Stomach smooth muscle (tissue), 2 donors: Measurements from ENCODE around the gene MARS1.

Source experiments
- H3K27ac ChIP-seq: one replicate; pipeline ENCODE4 v1.7.0; 2013; ENCODE audit warnings: mild to moderate bottlenecking, low read length, inconsistent platforms
- H3K27me3 ChIP-seq, 2 donors: one replicate each; pipeline ENCODE4 v1.7.0; 2013; ENCODE audit warnings: low read length in 2 of 2; ENCODE audit not compliant: insufficient read depth in 2 of 2, control insufficient read depth in 1 of 2
- H3K36me3 ChIP-seq, 2 donors: one replicate each; pipeline ENCODE4 v1.7.0; 2013; ENCODE audit warnings: low read length in 2 of 2; ENCODE audit not compliant: control insufficient read depth in 2 of 2, insufficient read depth in 2 of 2
- H3K4me1 ChIP-seq: one replicate; pipeline ENCODE4 v1.7.0; 2013; ENCODE audit warnings: low read length; ENCODE audit not compliant: control insufficient read depth, insufficient read depth
- H3K4me3 ChIP-seq, 2 donors: one replicate each; pipeline ENCODE4 v1.7.0; 2013; ENCODE audit warnings: low read length in 2 of 2
- H3K9ac ChIP-seq, 2 donors: one replicate each; pipeline ENCODE4 v1.7.0; 2013; ENCODE audit warnings: low read length in 2 of 2, mild to moderate bottlenecking in 1 of 2
- H3K9me3 ChIP-seq, 2 donors: one replicate each; pipeline ENCODE4 v1.7.0; 2013; ENCODE audit warnings: low read length in 2 of 2; ENCODE audit not compliant: control insufficient read depth in 2 of 2
- donor health status: healthy.
- donor health status: Pancreatic carcinoma.

The MARS1 gene

GRCh38 chr12:57465030-57465746 lies 22.7 kb upstream of the MARS1 start:
- Histone ChIP-seq H3K4me1 (peaks cover 21% of the 10 kb centered on the region), H3K9ac (no peak overlapping the region), H3K27me3 (peaks cover 8% of the 10 kb centered on the region in 2 donors), H3K4me3 (no peak overlapping the region), H3K9me3 (no peaks in the 10 kb centered on the region), H3K27ac (no peak overlapping the region), H3K36me3 (no peaks in the 10 kb centered on the region)

GRCh38 chr12:57465747-57466505 lies 21.9 kb upstream of the MARS1 start:
- H3K27me3 ChIP-seq, result peaks cover 5 to 6% of the 10 kb centered on the region in 2 donors
- no peaks in the 10 kb centered on the region for H3K36me3 ChIP-seq
- H3K4me1 ChIP-seq, result peaks cover 15% of the 10 kb centered on the region

GRCh38 chr12:57467212-57467874 lies 20.5 kb upstream of the MARS1 start:
- H3K4me3 ChIP-seq, result no peak overlapping the region
- peaks cover 4 to 5% of the 10 kb centered on the region in 2 donors for H3K27me3 ChIP-seq
- no peak overlapping the region for H3K27ac ChIP-seq
- peaks cover 7% of the 10 kb centered on the region for H3K4me1 ChIP-seq
- no peak overlapping the region for H3K9ac ChIP-seq
- H3K36me3 ChIP-seq, result no peaks in the 10 kb centered on the region
- no peaks in the 10 kb centered on the region for H3K9me3 ChIP-seq

More at GRCh38 chr12:57465747-57466505, 21.9 kb upstream of the MARS1 start:
- H3K4me3 ChIP-seq, result no peak overlapping the region
- no peak overlapping the region for H3K9ac ChIP-seq
- H3K27ac ChIP-seq, result no peak overlapping the region
- no peaks in the 10 kb centered on the region for H3K9me3 ChIP-seq

DNA sequence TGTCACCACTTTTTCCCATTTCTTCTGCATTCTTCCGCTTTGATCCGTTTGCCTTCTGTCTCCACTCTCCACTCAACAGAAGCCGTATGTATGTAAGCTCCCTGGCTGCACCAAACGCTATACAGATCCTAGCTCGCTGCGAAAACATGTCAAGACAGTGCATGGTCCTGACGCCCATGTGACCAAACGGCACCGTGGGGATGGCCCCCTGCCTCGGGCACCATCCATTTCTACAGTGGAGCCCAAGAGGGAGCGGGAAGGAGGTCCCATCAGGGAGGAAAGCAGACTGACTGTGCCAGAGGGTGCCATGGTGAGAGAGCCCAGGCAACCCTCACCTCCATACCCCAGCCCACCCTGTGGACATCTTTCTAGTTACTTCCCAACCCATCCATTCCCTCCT lies 20.0 kb upstream of the MARS1 start:
- Histone ChIP-seq H3K36me3 (no peaks in the 10 kb centered on the region), H3K4me3 (no peak overlapping the region), H3K27me3 (peaks cover 5 to 10% of the 10 kb centered on the region in 2 donors), H3K9ac (no peak overlapping the region), H3K9me3 (no peaks in the 10 kb centered on the region), H3K27ac (no peak overlapping the region), H3K4me1 (peaks cover 1% of the 10 kb centered on the region)

DNA sequence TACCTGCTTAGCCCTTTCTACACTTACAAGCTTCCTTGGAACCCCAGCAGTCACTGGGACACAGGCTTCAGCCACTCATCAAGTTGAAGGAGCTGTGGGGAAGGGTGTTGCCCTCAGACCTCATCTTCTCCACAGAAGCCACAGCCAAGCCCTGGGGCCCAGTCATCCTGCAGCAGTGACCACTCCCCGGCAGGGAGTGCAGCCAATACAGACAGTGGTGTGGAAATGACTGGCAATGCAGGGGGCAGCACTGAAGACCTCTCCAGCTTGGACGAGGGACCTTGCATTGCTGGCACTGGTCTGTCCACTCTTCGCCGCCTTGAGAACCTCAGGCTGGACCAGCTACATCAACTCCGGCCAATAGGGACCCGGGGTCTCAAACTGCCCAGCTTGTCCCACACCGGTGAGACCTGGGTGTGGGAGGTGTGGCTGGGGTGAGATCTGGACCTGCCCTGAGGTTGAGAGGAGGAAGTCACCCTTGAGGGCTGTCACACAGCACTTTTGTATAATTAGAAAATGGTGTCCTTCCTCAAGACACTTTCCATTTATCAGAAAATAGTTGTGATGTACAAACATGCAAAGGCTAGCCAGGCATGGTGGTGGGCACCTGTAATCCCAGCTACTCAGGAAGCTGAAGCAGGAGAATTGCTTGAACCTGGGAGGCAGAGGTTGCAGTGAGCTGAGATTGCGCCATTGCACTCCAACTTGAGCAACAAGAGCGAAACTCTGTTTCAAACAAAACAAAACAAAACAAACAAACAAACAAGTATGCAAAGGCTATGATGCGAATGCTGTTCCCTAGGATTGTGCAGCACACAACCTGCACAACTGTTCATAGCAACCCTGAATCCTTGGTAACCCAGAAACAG lies 18.3 kb upstream of the MARS1 start:
- Histone ChIP-seq H3K27me3 (peaks cover 13 to 15% of the 10 kb centered on the region in 2 donors), H3K4me3 (no peak overlapping the region), H3K9ac (no peak overlapping the region), H3K4me1 (no peaks in the 10 kb centered on the region), H3K27ac (no peak overlapping the region), H3K36me3 (no peaks in the 10 kb centered on the region), H3K9me3 (no peaks in the 10 kb centered on the region)

DNA sequence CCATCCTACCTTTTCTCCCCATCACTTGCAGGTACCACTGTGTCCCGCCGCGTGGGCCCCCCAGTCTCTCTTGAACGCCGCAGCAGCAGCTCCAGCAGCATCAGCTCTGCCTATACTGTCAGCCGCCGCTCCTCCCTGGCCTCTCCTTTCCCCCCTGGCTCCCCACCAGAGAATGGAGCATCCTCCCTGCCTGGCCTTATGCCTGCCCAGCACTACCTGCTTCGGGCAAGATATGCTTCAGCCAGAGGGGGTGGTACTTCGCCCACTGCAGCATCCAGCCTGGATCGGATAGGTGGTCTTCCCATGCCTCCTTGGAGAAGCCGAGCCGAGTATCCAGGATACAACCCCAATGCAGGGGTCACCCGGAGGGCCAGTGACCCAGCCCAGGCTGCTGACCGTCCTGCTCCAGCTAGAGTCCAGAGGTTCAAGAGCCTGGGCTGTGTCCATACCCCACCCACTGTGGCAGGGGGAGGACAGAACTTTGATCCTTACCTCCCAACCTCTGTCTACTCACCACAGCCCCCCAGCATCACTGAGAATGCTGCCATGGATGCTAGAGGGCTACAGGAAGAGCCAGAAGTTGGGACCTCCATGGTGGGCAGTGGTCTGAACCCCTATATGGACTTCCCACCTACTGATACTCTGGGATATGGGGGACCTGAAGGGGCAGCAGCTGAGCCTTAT lies 17.4 kb upstream of the MARS1 start:
- no peaks in the 10 kb centered on the region for H3K36me3 ChIP-seq

DNA sequence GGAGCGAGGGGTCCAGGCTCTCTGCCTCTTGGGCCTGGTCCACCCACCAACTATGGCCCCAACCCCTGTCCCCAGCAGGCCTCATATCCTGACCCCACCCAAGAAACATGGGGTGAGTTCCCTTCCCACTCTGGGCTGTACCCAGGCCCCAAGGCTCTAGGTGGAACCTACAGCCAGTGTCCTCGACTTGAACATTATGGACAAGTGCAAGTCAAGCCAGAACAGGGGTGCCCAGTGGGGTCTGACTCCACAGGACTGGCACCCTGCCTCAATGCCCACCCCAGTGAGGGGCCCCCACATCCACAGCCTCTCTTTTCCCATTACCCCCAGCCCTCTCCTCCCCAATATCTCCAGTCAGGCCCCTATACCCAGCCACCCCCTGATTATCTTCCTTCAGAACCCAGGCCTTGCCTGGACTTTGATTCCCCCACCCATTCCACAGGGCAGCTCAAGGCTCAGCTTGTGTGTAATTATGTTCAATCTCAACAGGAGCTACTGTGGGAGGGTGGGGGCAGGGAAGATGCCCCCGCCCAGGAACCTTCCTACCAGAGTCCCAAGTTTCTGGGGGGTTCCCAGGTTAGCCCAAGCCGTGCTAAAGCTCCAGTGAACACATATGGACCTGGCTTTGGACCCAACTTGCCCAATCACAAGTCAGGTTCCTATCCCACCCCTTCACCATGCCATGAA lies 16.8 kb upstream of the MARS1 start:
- H3K36me3 ChIP-seq, result no peaks in the 10 kb centered on the region
- no peaks in the 10 kb centered on the region for H3K9me3 ChIP-seq
- peaks cover 26 to 31% of the 10 kb centered on the region in 2 donors for H3K27me3 ChIP-seq
- H3K9ac ChIP-seq, result no peak overlapping the region
- peaks cover 15% of the 10 kb centered on the region for H3K4me1 ChIP-seq
- H3K4me3 ChIP-seq, result no peak overlapping the region
- no peak overlapping the region for H3K27ac ChIP-seq

More for the DNA sequence above, 17.4 kb upstream of the MARS1 start:
- Histone ChIP-seq H3K4me1 (peaks cover 8% of the 10 kb centered on the region), H3K9ac (no peak overlapping the region), H3K27ac (no peak overlapping the region), H3K27me3 (peaks cover 22 to 24% of the 10 kb centered on the region in 2 donors), H3K4me3 (no peak overlapping the region), H3K9me3 (no peaks in the 10 kb centered on the region)

DNA sequence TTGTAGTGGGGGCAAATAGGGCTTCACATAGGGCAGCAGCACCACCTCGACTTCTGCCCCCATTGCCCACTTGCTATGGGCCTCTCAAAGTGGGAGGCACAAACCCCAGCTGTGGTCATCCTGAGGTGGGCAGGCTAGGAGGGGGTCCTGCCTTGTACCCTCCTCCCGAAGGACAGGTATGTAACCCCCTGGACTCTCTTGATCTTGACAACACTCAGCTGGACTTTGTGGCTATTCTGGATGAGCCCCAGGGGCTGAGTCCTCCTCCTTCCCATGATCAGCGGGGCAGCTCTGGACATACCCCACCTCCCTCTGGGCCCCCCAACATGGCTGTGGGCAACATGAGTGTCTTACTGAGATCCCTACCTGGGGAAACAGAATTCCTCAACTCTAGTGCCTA lies 16.2 kb upstream of the MARS1 start:
- Histone ChIP-seq H3K4me1 (peaks cover 17% of the 10 kb centered on the region), H3K9me3 (no peaks in the 10 kb centered on the region), H3K4me3 (no peak overlapping the region), H3K9ac (no peak overlapping the region), H3K27me3 (peaks cover 31 to 36% of the 10 kb centered on the region in 2 donors), H3K36me3 (no peaks in the 10 kb centered on the region), H3K27ac (no peak overlapping the region)

- Histone ChIP-seq H3K4me3 (no peak overlapping the region), H3K9me3 (no peaks in the 10 kb centered on the region), H3K9ac (no peak overlapping the region), H3K27ac (no peak overlapping the region), H3K4me1 (peaks cover 17% of the 10 kb centered on the region), H3K27me3 (peaks cover 37 to 43% of the 10 kb centered on the region in 2 donors), H3K36me3 (no peaks in the 10 kb centered on the region)
Observed at GRCh38 chr12:57472391-57472790, 15.5 kb upstream of the MARS1 start.
